RWPE1 (cell line): ENCODE data around the gene MMP28.

Experiments used
- CTCF ChIA-PET: fragments of 350-600 bp; sonication (Branson Sonifier 250); formaldehyde crosslinking; extraction: SDS; loops from one replicate; lab custom pipeline; 2021; lab: Yijun Ruan, JAX
- POLR2A ChIA-PET: fragments of 400-600 bp; formaldehyde crosslinking; extraction: SDS; loops from one replicate; lab custom pipeline; 2020; ENCODE audit warnings: antibody characterized with exemption; ENCODE audit not compliant: low non-redundant PET; lab: Yijun Ruan, JAX
- DNase-seq: peaks from one replicate; pipeline ENCODE4 v3.0.0; 2012; ENCODE audit warnings: low spot score
- H3K27ac ChIP-seq: fragments of 450-650 bp; 2 replicates; pipeline ENCODE4 v1.5.1; 2017
- CTCF ChIP-seq: fragments of 450-650 bp; conservative IDR thresholded peaks from 2 replicates; pipeline ENCODE4 v1.5.1; 2017; ENCODE audit warnings: low read depth, mild to moderate bottlenecking

MMP28 gene

GRCh38 chr17:35738519-35739133 lies 56.8 kb downstream of the MMP28 start:
- ChIA-PET CTCF (interaction anchor here (0.8 kb wide), 1 partner anchor 9 kb away, joined by 3 read pairs; no protein-coding TSS in a partner anchor), POLR2A (no interaction called here)
- no peak for TF ChIP-seq CTCF
- no peak for DNase-seq
- H3K27ac ChIP-seq = no peak overlapping the region

- TF ChIP-seq CTCF = no peak
- CTCF ChIA-PET = interaction anchor here (1.6 kb wide), 1 partner anchor 12 kb away, joined by 10 read pairs; no protein-coding TSS in a partner anchor
- no peak overlapping the region for H3K27ac ChIP-seq
- no peak for DNase-seq
- POLR2A ChIA-PET = no interaction called here
These were observed 59.2 kb downstream of the MMP28 start for GRCh38 chr17:35736236-35736635.

GRCh38 chr17:35735036-35735805 lies 60.2 kb downstream of the MMP28 start:
- ChIA-PET POLR2A (no interaction called here), CTCF (interaction anchor here (0.6 kb wide), 1 partner anchor 149 kb away, joined by 3 read pairs; no protein-coding TSS in a partner anchor)
- TF ChIP-seq CTCF = no peak
- no peak overlapping the region for H3K27ac ChIP-seq
- no peak for DNase-seq

GRCh38 chr17:35734396-35734795 lies 61.0 kb downstream of the MMP28 start:
- no peak for DNase-seq
- ChIA-PET POLR2A (no interaction called here), CTCF (no interaction called here)
- no peak overlapping the region for H3K27ac ChIP-seq
- no peak for TF ChIP-seq CTCF

GRCh38 chr17:35733366-35733765 lies 62.1 kb downstream of the MMP28 start:
- no peak for DNase-seq
- CTCF ChIA-PET = no interaction called here
- no peak overlapping the region for H3K27ac ChIP-seq
- TF ChIP-seq CTCF = no peak
- POLR2A ChIA-PET = no interaction called here

GRCh38 chr17:35732806-35733136 lies 62.7 kb downstream of the MMP28 start:
- POLR2A ChIA-PET = no interaction called here
- H3K27ac ChIP-seq = no peak overlapping the region
- no peak for DNase-seq
- CTCF ChIA-PET = interaction anchor here (0.6 to 1.0 kb wide), 2 partner anchors 15 to 38 kb away, joined by 3 read pairs; no protein-coding TSS in a partner anchor
- no peak for TF ChIP-seq CTCF
